ENCODE measurements around the gene HEATR9. TPM values are rescaled to one million over a fixed set of nuclear protein-coding genes. Genes with fewer than 3 reads are reported as not detected.

Gene HEATR9
- polyA plus RNA-seq, 2 of the 4 experiments (the other 2 are of a cell fraction): not detected

GRCh38 chr17:35825206-35825605 is 43.5 kb downstream of the HEATR9 start:
- POLR2A ChIA-PET: interaction anchor here (2.0 kb wide), 1 partner anchor 16 kb away, joined by 10 read pairs; the partner anchor contains the start of gene TAF15

DNA sequence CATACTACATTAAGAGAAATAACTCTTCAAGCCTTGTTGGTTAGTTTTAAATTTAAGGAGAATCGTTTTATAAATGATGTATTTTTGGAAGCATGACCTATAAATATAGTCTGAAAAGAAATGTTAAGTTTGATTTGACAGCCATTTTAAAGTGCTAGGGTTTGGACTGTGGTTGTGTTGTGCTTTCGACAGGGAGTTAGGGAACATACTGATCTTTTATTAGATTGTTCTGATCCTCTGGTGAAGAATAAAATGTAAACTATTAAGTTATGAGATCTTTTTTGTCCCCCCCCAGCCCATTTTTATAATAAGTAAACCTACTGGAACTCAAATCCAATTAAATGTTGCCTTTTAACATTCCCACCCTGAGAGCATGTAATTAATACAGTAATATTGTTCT is 47.4 kb downstream of the HEATR9 start:
- H3K4me2 ChIP-seq: no peak overlapping the region
- DNase-seq (ENCODE audit: low read depth in 1 of 2, low spot score in 1 of 2) (no peak), ATAC-seq (no peak), FAIRE-seq (no peak)
- POLR2A ChIA-PET: interaction anchor here (4.4 kb wide), 1 partner anchor 12 kb away, joined by 49 read pairs; the partner anchor contains the start of gene TAF15
- H3K9me3 ChIP-seq: no peaks in the 10 kb centered on the region
- TF ChIP-seq ZNF302 (CRISPR knock-in tag; IDR thresholded peaks at IDR 0.05): no peak
- no peak for TF ChIP-seq CBX2 (IDR thresholded peaks at IDR 0.05; ENCODE audit: borderline replicate concordance, low read depth)
- TF ChIP-seq, protein P1, sequence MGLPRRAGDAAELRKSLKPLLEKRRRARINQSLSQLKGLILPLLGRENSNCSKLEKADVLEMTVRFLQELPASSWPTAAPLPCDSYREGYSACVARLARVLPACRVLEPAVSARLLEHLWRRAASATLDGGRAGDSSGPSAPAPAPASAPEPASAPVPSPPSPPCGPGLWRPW (IDR thresholded peaks at IDR 0.05): no peak
- TF ChIP-seq ZFP36 (IDR thresholded peaks at IDR 0.05; ENCODE audit: borderline replicate concordance, partially characterized antibody): no peak
- TF ChIP-seq REST (IDR thresholded peaks at IDR 0.05): no peak
- no peak for TF ChIP-seq EHMT2 (IDR thresholded peaks at IDR 0.05; ENCODE audit: low read depth)
- TF ChIP-seq PHF8 (IDR thresholded peaks at IDR 0.05; ENCODE audit: borderline replicate concordance, low read depth): no peak
- no peak for TF ChIP-seq ZC3H11A (IDR thresholded peaks at IDR 0.05)
- peaks cover 16% of the 10 kb centered on the region for H3K4me1 ChIP-seq
- 86% methylated on average over 2 of the region's 2 CpGs for WGBS (ENCODE audit: missing lambda C conversion rate)
- H3K27ac ChIP-seq: no peak overlapping the region
- no peak overlapping the region for H3K4me3 ChIP-seq
- CTCF ChIA-PET: interaction anchor here (0.6 to 30.3 kb wide), 4 partner anchors 13 to 53 kb away, joined by 5 to 2039 read pairs (median 10); partner anchors contain the start of genes C17orf50, GAS2L2 and TAF15

More at GRCh38 chr17:35825206-35825605, 43.5 kb downstream of the HEATR9 start:
- no peak for DNase-seq (ENCODE audit: low read depth in 1 of 2, low spot score in 1 of 2)
- no peak for FAIRE-seq
- Histone ChIP-seq H3K27ac (no peak overlapping the region), H3K9me3 (no peaks in the 10 kb centered on the region), H3K4me3 (no peak overlapping the region), H3K4me2 (no peak overlapping the region), H3K4me1 (0 out of 3 replicates have a peak, but pooled peaks cover 3% of the 10 kb centered on the region)
- TF ChIP-seq HDAC2 (IDR thresholded peaks at IDR 0.05): no peak
- no peak for TF ChIP-seq NPAS2 (CRISPR knock-in tag; IDR thresholded peaks at IDR 0.05; ENCODE audit: borderline replicate concordance)
- TF ChIP-seq, protein P2, sequence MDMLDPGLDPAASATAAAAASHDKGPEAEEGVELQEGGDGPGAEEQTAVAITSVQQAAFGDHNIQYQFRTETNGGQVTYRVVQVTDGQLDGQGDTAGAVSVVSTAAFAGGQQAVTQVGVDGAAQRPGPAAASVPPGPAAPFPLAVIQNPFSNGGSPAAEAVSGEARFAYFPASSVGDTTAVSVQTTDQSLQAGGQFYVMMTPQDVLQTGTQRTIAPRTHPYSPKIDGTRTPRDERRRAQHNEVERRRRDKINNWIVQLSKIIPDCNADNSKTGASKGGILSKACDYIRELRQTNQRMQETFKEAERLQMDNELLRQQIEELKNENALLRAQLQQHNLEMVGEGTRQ (IDR thresholded peaks at IDR 0.05): no peak
- no peak for TF ChIP-seq BCL3 (IDR thresholded peaks at IDR 0.05)
- TF ChIP-seq PHF8 (IDR thresholded peaks at IDR 0.05; ENCODE audit: borderline replicate concordance, low read depth): no peak
- no peak for TF ChIP-seq ZNF302 (CRISPR knock-in tag; IDR thresholded peaks at IDR 0.05)
- TF ChIP-seq POLR2A (IDR thresholded peaks at IDR 0.05; ENCODE audit: low read length): no peak
- no peak for TF ChIP-seq CBX2 (IDR thresholded peaks at IDR 0.05; ENCODE audit: borderline replicate concordance, low read depth)
- TF ChIP-seq JUNB (IDR thresholded peaks at IDR 0.05): no peak
- no peak for TF ChIP-seq E2F6 (IDR thresholded peaks at IDR 0.05; ENCODE audit: borderline replicate concordance, low read depth)
- TF ChIP-seq POLR2AphosphoS2 (conservative IDR thresholded peaks at IDR 0.05; ENCODE audit: low read length): no peak
- no peak for TF ChIP-seq HOXB13 (CRISPR knock-in tag; IDR thresholded peaks at IDR 0.05; ENCODE audit: low read depth)
- no peak for TF ChIP-seq RFX5 (IDR thresholded peaks at IDR 0.05)
- TF ChIP-seq HOXB5 (CRISPR knock-in tag; IDR thresholded peaks at IDR 0.05): no peak
- no peak for TF ChIP-seq CHD2 (IDR thresholded peaks at IDR 0.05; ENCODE audit: low read length, partially characterized antibody)
- WGBS (ENCODE audit: missing lambda C conversion rate): 94% methylated on average over 1 of the region's 1 CpG
- CTCF ChIA-PET: interaction anchor here (1.2 to 2.5 kb wide), 5 partner anchors 16 to 78 kb away, joined by 3 to 8 read pairs (median 6); partner anchors contain the start of gene TAF15
- no peak for ATAC-seq
